ENCODE results near the gene IL17RC. TPM values are rescaled to one million over a fixed set of nuclear protein-coding genes. Genes with fewer than 3 reads are reported as not detected.
A peak's percentile ranks its signal among the peaks of the same experiment; 100 is the strongest.
"Not testable (repeated sequence)": the region's sequence is repeated elsewhere in the genome, so short reads cannot be mapped to it uniquely, and the experiment has no call there.

Gene IL17RC
- total RNA-seq, 1 experiment from 2014 or later = 50.6 TPM

DNA sequence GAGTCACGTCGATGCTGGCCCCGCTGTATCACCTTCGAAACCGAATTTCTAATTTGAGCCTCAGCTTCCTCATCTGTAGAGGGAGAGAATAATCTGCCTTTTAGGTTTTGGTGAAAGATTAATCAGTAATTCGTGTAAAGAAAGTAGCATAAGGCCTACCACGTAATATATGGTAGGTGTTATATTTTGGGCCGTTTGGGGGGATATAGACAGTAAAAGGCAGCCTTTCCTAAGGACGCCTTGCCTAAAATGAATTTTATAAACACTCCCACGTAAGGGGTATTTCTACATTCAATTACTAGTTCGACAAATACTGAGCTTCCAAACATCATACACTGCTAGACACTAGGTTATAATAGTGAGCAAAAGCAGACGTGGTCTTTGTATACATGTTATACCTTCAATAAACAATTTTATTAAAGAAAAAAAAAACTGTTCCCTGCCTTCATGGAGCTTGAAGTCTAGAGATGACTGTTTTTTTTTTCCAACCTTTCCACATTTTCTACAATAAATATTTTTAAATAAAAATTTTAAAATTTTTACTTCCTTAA is 25.8 kb upstream of the IL17RC start:
- no peak for DNase-seq (ENCODE audit: low spot score)

DNA sequence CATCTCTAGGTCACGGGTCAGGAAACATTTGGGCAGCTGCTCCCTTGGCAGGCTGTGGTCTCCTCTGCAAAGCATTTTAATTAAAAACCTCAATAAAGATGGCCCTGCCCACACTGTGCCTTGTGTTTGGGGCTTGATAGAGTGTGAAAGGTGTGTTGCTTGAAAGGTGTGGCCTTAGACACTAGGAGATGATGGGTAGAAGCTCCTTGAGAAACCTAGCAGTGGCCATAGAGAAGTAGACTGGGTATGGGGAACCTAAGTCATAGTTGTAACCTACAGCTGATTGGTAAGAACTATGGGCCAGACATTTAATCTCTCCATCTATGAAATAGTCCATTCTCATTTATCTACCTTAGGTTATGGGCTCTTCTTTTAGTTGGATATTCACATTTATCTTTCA is 23.2 kb upstream of the IL17RC start:
- DNase-seq (ENCODE audit: low spot score) = no peak

DNA sequence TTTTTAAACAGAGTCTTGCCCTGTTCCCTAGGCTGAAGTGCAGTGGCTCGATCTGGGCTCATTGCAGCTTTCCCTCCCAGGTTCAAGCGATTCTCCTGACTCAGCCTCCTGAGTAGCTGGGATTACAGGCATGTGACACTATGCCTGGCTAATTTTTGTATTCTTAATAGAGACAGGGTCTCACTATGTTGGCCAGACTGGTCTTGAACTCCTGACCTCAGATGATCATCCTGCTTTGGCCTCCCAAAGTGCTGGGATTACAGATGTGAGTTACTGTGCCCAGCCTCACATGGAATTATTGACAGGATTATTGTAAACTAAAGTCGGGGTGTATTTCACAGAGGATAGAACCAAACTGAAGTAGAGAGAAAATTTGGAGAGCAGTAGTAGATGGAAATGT is 21.2 kb upstream of the IL17RC start:
- DNase-seq (ENCODE audit: low spot score) = not testable (repeated sequence)

DNA sequence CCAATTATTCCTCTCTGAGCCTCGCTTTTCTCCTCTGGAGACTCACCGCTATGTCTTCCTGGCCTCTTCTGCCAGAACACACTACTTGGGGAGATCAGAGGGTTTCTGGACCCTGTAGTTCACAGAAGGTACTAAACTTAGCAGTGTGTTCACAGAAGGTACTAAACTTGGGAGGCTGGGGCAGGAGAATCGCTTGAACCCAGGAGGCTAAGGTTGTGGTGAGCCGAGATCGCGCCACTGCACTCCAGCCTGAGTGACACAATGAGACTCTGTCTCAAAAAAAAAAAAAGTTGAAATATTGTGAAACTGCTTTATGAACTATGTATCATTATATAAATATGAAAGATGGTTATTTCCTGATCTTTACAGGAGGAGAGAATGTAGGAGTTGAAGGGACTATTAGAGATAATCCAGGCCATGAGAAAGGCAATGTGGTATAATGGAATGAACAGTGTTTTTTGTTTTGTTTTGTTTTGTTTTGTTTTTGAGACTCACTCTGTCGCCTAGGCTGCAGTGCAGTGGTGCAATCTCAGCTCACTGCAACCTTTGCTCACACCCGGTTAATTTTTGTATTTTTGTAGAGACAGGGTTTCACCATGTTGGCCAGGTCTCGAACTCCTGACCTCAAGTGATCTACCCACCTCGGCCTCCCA is 20.0 kb upstream of the IL17RC start:
- not testable (repeated sequence) for DNase-seq (ENCODE audit: low spot score)

DNA sequence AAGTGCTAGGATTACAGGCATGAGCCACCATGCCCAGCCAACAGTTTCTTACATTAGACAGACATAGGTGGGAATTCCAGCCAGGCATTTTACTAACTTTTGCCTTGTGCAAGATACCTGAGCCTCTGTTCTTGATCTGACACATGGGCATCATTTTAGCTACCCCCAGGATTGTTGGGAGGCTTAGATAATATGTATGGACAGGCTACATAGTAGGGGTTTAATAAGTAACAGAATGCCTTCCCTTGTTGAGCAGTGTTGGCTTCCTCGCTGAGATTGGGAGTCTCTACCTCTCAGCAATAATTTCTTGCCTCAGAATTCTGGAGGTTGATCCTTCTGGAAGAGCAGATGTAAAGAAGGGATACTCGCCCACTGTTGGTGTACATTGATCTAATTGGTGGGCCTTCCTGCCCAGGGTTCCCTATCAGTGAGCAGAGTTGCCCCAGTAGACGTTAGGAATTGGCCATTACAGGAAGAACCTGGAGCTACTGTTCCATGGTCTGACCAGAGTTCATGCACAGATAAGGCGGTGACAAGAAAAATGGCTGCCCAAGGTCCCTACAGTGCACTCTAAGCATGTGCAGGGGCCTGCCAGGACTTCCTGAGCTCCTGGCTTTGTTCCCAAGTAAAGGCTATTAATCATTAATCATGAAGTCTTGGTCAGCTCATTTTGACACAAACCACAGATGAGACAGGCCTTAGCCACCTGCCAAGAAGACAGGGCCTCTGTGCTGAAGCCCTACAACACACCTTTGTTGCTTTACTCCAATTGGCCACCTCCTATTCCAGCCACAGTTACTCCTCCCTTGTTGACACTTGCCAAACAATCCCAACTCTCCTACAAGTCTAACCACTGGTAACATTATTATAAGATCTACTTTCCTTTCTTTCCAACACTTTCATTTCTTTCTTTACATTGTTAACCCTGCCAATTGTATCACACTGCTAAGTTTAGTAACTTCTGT is 19.2 kb upstream of the IL17RC start:
- peak; percentile 74 for DNase-seq (ENCODE audit: low spot score)

DNA sequence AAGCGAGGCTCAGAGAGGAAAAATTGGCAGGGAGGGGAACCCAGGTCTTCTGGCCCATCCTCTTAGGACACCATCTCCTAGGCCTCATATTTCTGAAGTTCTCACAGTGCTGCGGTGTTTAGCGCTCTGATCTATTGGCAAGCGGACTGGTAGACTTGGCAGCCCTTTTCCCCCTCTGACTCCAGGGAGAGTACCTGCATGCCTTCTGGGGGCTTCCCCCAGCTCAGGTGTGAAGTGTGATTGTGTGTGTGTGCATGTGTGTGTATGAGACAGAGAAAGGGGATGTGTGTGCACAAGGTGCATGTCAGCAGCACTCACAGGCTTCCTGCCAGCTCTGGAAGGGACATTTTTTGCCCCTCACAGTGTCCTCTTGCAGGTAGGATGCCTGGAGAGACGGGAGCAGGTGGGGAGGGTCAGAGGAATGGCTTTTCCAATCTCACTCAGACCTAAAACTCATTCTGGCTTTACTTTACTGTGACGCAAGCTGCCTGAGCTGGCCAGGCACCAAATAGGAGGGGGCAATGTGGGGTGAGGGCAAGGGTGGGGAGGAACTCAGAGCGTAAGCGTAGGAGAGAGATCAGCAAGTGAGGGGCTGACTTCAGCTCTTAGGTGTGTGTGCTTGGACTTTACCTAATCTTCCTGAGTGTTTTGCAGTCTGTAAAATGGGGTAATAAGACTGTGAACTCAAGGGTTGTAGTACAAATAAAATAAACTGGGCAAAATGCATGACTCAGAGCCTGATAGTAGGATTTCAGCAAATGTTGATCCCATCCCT is 18.2 kb upstream of the IL17RC start:
- DNase-seq (ENCODE audit: low spot score) = no peak

DNA sequence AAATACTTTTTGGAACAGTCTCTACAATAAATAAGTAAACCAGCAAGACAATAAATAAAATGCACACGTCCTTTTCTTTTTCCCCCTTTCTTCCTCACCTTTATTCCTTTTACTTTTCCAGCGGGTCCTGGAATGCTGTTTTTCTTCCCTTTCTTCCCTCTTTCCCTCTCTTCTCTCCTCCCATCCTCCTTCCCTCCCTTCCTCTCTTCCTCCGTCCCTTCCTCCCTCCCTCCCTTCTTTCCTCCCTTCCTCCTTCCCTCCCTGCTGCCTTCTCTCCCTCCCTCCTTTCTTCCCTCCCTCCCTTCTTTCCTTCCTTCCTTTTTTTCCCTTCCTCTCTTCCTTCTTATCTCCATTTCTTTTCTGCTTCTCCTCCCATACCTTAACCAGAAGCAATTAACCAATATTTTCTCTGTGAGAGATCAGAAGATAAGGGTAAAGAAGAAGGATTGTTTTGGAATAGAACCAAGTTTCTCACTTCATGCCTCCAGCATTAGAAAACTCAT is 17.6 kb upstream of the IL17RC start:
- DNase-seq (ENCODE audit: low spot score) = no peak

DNA sequence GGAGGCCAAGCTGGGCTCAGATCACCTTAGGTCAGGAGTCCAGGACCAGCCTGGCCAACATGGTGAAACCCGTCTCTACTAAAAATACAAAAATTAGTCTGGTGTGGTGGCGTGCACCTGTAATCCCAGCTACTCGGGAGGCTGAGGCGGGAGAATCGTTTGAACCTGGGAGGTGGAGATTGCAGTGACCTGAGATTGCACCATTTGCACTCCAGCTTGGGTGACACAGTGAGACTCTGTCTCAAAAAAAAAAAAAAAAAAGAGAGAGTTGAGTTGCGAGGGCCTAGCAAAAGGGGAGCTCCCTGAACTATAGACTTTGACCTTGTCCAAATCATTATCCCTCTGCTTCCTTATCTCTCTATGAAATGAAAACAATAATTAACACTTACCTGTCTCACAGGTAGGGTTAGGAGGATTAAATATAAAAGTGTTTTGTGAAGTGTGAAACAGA is 15.9 kb upstream of the IL17RC start:
- not testable (repeated sequence) for DNase-seq (ENCODE audit: low spot score)

DNA sequence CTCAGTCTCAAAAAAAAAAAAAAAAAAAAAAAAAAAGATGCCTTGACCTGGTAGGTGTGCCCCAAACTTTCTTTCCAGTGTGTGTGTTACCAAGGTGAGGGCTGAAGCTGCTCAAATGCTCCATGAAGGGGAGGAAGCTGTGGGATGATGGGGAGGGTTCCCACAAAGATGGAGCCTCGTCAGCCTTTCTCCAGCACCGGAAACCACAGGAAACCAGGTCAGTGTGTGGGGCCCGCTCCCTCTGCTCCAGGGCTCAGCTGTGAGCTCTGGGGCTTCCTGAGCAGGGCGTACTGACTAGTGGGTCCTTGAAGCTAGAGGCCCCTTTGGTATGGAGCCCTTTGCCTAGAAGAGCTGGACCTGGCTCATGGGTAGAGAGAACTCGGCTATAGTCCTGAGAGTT is 14.9 kb upstream of the IL17RC start:
- DNase-seq (ENCODE audit: low spot score) = no peak

DNA sequence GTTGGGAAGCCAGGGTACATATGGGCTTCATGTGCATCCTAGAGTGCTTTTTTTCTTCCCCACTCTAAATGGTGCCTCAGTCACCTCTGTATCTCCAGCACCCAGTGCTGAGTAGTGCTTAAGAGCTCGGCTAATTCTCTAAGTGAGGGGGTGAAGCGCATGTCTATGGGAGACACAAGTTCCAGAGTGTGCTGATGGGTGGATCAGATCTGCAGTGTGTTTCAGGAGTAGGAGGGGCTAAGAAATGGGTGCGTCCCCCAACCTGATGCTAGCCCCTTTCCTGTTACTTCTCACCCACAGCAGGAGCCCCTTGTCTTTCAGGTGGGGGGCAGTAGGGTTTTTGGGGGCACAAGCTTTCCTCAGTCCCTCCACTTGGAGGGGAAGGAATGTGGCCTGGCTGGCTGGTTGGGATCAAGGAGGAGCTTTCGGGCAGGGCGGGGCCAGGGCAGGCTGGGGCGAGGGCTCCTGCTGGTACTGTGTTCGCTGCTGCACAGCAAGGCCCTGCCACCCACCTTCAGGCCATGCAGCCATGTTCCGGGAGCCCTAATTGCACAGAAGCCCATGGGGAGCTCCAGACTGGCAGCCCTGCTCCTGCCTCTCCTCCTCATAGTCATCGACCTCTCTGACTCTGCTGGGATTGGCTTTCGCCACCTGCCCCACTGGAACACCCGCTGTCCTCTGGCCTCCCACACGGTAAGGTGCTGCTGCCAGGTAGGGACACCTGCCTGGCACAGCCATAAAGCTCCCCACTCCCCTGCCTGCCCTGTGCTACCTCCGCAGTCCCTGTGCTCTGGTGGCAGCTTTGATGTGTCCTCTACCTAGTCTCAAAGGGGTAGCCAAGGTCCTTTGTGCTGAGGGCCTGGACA is 14.3 kb upstream of the IL17RC start, which contains the start of gene IL17RE:
TSS of gene IL17RE (plus strand) at position 477 of the 866 bp plus-strand sequence. CDS start at position 562, 85 bp downstream.
- no peak for DNase-seq (ENCODE audit: low spot score)

DNA sequence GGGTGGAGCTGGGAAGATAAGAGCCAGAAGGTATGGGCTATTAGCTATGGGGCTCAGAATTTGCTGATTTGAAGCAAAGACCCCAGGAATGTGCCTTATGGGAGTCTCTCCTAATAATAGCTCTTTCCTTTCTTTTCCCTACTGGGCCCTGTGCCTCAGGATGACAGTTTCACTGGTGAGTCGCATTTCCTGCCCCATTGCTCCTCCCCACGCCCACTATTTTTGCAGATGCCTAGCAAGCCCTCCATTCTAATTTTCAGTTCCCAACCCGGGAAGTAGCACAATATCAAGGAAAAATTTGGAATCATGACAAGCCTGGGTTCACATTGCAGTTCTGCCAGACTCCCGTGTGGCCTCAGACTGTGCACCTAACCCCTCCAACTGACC is 13.7 kb upstream of the IL17RC start:
- peak; percentile 55 for DNase-seq (ENCODE audit: low spot score)

DNA sequence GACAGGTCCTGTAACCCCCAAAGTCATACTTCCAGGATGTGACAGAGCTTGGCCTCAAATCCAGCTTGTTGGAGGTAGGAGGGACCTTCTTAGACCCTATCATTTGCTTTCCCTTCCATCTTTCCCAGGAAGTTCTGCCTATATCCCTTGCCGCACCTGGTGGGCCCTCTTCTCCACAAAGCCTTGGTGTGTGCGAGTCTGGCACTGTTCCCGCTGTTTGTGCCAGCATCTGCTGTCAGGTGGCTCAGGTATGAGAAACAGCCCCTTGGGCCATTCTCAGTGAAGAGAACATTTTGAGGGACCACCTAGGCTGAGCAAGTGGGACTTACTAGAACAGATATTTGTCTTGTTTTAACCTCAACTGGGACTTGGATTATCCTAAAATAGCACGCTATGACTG is 13.0 kb upstream of the IL17RC start:
- DNase-seq (ENCODE audit: low spot score) = no peak

DNA sequence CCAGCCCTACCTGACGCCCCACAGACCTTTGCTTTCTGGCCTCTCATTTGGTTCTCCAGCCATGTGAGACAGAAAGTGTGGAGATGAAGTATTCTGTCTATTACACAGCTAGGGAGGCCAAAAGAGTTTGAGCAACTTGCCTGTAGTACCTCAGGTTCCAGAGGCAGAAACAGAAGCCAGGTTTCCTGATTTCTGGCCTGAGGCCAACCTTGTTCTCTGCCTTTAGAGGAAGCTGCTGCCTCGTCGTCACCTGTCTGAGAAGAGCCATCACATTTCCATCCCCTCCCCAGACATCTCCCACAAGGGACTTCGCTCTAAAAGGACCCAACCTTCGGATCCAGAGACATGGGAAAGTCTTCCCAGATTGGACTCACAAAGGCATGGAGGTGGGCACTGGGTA is 10.4 kb upstream of the IL17RC start:
- no peak for DNase-seq (ENCODE audit: low spot score)

DNA sequence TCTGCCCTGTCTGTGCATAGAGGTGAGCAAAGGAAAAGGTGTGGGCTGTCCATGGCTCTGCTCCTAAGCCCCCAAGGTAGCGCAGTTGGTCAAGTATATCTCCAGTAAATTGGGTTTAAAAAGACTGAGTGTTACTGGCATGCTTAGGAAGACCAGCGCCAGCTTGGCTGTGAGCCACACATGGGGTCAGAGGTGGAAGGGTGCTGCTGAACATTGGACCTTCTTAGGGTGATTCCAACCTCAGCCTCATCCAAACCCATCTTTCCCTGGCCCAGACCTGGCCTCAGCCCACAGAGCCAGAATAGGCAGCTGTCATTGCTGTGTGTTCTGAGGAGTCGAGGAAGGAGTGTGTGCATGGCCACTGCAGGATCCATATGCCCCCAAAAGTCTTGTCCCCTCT is 8.6 kb upstream of the IL17RC start:
- no peak for DNase-seq (ENCODE audit: low spot score)

DNA sequence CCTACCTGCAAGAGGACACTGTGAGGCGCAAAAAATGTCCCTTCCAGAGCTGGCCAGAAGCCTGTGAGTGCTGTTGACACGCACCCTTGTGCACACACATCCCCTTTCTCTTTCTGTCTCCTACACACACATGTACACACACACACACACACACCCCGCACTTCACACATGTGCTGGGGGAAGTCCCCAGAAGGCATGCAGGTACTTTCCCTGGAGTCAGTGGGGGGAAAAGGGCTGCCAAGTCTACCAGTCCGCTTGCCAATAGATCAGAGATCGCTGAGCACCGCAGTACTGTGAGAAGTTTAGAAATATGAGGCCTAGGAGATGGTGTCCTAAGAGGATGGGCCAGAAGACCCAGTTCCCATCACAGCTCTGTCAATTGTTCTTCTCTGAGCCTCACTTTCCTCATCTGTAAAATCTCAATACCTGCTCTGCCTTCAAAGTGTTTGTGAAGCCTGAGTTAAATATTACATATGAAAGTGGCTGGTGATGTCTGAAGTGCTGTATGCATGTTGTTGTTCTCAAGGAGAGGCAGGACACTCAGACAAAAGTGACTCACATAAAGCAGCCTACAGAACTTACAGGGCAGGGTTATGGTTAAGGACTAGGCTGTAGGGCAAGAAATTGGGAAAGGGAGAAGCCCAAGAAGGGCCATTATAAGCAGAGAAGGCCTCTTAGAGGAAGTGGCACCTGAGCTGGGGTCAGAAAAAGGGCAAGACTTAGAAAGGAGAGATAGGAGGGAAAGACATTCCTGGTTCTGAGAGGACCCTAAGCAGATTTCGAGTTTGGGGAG is 7.5 kb upstream of the IL17RC start:
- no peak for DNase-seq (ENCODE audit: low spot score)

DNA sequence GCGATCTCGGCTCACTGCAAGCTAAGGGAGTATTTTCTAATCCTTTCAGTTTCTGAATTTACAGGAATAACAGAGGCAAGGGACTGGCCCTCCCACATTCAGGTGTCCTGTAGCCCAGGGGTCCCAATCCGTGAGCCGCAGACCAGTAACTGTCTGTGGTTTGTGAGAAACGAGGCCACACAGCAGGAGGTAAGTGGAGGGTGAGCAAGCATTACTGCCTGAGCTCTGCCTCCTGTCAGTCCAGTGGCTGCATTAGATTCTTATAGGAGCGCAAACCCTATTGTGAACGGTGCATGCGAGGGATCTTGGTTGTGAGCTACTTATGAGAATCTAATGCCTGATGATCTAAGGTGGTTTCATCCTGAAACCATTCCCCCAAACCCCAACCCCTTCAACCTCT is 5.0 kb upstream of the IL17RC start:
- DNase-seq (ENCODE audit: low spot score) = no peak

DNA sequence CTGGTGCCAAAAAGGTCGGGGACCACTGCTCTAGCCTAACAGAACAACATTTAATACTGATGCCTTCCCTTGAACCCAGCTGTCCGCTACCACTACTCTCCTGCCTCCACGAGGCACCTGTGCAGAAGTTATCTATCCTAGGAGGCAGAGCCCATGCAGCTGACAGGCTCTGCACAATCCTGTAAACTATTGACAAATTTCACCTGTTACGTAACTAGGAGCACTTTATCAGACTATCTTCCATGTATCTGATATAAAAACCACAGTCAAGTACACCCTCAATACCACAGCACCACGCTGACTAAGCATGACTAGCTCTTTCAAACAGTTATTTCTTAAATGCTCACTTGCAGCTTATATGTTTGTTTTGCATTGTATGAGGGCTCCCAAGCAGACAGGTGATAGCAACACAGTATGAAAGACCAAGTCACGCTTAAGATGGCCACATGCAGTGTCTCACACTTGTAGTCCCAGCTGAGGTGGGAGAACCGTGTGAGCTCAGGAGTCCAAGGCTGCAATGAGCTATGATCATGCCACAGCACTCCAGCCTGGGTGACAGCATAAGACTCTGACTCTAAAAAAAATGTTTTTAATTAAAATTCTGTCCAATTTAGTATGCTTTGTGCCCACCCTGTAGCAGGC is 4.5 kb upstream of the IL17RC start:
- DNase-seq (ENCODE audit: low spot score) = peak; percentile 59

DNA sequence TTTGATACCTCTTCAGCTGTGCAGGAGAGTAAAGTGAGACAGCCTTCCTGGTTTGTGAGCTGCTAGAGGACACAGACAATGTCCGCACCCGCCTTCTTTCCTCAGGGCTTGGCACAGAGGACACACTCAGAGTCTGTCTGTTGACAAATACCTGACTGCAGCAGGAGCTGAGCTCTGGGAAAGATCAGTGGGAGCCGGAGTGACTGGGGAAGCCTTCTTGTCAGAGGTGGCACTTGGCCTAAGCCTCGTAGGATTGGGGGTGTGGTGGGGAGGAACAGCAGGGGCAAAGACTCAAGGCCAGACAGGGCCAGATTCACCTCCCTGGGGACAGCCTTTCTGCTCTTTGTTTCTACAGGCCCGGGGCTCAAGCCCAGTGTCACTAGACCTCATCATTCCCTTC is 3.3 kb upstream of the IL17RC start:
- DNase-seq (ENCODE audit: low spot score) = no peak

DNA sequence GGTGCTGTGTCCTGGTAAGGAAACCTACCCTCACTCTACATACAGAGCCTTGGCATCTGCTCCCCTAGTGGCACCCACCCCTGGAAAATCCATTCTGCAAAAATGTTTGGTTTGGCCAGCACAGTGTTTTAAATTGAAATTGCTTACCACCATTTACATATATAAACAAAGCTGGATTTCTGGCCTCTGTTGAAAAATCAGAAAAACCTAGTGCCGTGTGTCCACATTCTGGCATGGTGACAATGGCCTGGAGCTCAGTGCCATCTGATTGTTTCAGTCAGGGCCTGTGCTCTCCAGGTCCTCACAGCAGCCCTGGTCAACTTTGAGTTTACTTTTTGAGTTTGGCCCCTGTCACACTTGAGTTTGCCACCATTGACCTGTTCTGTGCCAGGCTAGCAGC is 2.9 kb upstream of the IL17RC start:
- no peak for DNase-seq (ENCODE audit: low spot score)
